ENCODE data around the gene MFF. TPM values are rescaled to one million over a fixed set of nuclear protein-coding genes. Genes with fewer than 3 reads are reported as not detected.
"Not testable (repeated sequence)": the region's sequence is repeated elsewhere in the genome, so short reads cannot be mapped to it uniquely, and the experiment has no call there.

The MFF gene
- total RNA-seq, 1 experiment from 2014 or later: 161 TPM

GRCh38 chr2:227377467-227378351 is 52.7 kb downstream of the MFF start:
- CTCF ChIA-PET: no interaction called here
- H3K27me3 ChIP-seq (replicated peaks; ENCODE audit: control insufficient read depth, insufficient read depth, low read length): no peaks in the 10 kb centered on the region
- peaks cover 16% of the 10 kb centered on the region for H3K4me1 ChIP-seq
- no peak for TF ChIP-seq CTCF (IDR thresholded peaks at IDR 0.05; ENCODE audit: insufficient read depth in 1 of 2, low read depth in 1 of 2, low read length in 1 of 2, severe bottlenecking in 1 of 2, unreplicated experiment in 1 of 2)
- Mint-ChIP-seq H3K27ac (ENCODE audit: unreplicated experiment) (no peak overlapping the region), H3K9me3 (ENCODE audit: unreplicated experiment) (no peaks in the 10 kb centered on the region), H3K27me3 (ENCODE audit: insufficient read depth, unreplicated experiment) (no peaks in the 10 kb centered on the region), H3K36me3 (ENCODE audit: insufficient read depth, unreplicated experiment) (no peaks in the 10 kb centered on the region), H3K4me1 (ENCODE audit: low read depth, unreplicated experiment) (peaks cover 24% of the 10 kb centered on the region), H3K4me3 (ENCODE audit: unreplicated experiment) (no peak overlapping the region)
- DNase-seq: no peak
- no peak overlapping the region for H3K4me3 ChIP-seq (ENCODE audit: low read depth, low read length)
- intact Hi-C loops (cut with micrococcal nuclease; ENCODE audit: unreplicated experiment): loop anchor here (1.0 kb wide), 1 partner anchor 15 kb away; no protein-coding TSS in a partner anchor
- BruUV-seq (replicated peaks): no TSS peak
- no peaks in the 10 kb centered on the region for H3K9me3 ChIP-seq
- POLR2A ChIA-PET: no interaction called here
- no peaks in the 10 kb centered on the region for H3K36me3 ChIP-seq (ENCODE audit: control insufficient read depth, insufficient read depth, low read length)

- Histone ChIP-seq H3K36me3 (ENCODE audit: control insufficient read depth, insufficient read depth, low read length) (no peaks in the 10 kb centered on the region), H3K27me3 (replicated peaks; ENCODE audit: control insufficient read depth, insufficient read depth, low read length) (no peaks in the 10 kb centered on the region), H3K4me1 (peaks cover 16% of the 10 kb centered on the region), H3K4me3 (ENCODE audit: low read depth, low read length) (no peak overlapping the region), H3K9me3 (no peaks in the 10 kb centered on the region)
- Mint-ChIP-seq H3K27me3 (ENCODE audit: insufficient read depth, unreplicated experiment) (no peaks in the 10 kb centered on the region), H3K4me3 (ENCODE audit: unreplicated experiment) (no peak overlapping the region), H3K27ac (ENCODE audit: unreplicated experiment) (no peak overlapping the region), H3K9me3 (ENCODE audit: unreplicated experiment) (no peaks in the 10 kb centered on the region), H3K4me1 (ENCODE audit: low read depth, unreplicated experiment) (peaks cover 24% of the 10 kb centered on the region), H3K36me3 (ENCODE audit: insufficient read depth, unreplicated experiment) (no peaks in the 10 kb centered on the region)
- ChIA-PET POLR2A (no interaction called here), CTCF (interaction anchor here (0.5 kb wide), 1 partner anchor 388 kb away, joined by 4 read pairs; no protein-coding TSS in a partner anchor)
- no TSS peak for BruUV-seq (replicated peaks)
- no peak for TF ChIP-seq CTCF (IDR thresholded peaks at IDR 0.05; ENCODE audit: insufficient read depth in 1 of 2, low read depth in 1 of 2, low read length in 1 of 2, severe bottlenecking in 1 of 2, unreplicated experiment in 1 of 2)
- intact Hi-C loops (cut with micrococcal nuclease; ENCODE audit: unreplicated experiment): no loop called here
- no peak for DNase-seq
These were observed 53.3 kb downstream of the MFF start for GRCh38 chr2:227378371-227378782.

GRCh38 chr2:227379095-227379494 is 54.0 kb downstream of the MFF start, which contains the start of gene TM4SF20:
Gene TM4SF20, minus strand, starts transcription at chr2:227379306. Its CDS starts 38 bp downstream, at chr2:227379268.
- intact Hi-C loops (cut with micrococcal nuclease; ENCODE audit: unreplicated experiment): no loop called here
- POLR2A ChIA-PET: no interaction called here
- no peaks in the 10 kb centered on the region for H3K9me3 ChIP-seq
- no peak within 1 kb of the TSS for H3K4me3 ChIP-seq (ENCODE audit: low read depth, low read length)
- Mint-ChIP-seq H3K27me3 (ENCODE audit: insufficient read depth, unreplicated experiment) (no peaks in the 10 kb centered on the region), H3K36me3 (ENCODE audit: insufficient read depth, unreplicated experiment) (no peaks in the 10 kb centered on the region), H3K4me1 (ENCODE audit: low read depth, unreplicated experiment) (peaks cover 24% of the 10 kb centered on the region), H3K27ac (ENCODE audit: unreplicated experiment) (no peak within 1 kb of the TSS), H3K9me3 (ENCODE audit: unreplicated experiment) (no peaks in the 10 kb centered on the region), H3K4me3 (ENCODE audit: unreplicated experiment) (no peak within 1 kb of the TSS)
- no peak for TF ChIP-seq CTCF (IDR thresholded peaks at IDR 0.05; ENCODE audit: insufficient read depth in 1 of 2, low read depth in 1 of 2, low read length in 1 of 2, severe bottlenecking in 1 of 2, unreplicated experiment in 1 of 2)
- no peaks in the 10 kb centered on the region for H3K27me3 ChIP-seq (replicated peaks; ENCODE audit: control insufficient read depth, insufficient read depth, low read length)
- no peak for DNase-seq
- CTCF ChIA-PET: interaction anchor here (0.5 kb wide), 1 partner anchor 387 kb away, joined by 4 read pairs; no protein-coding TSS in a partner anchor
- peaks cover 17% of the 10 kb centered on the region for H3K4me1 ChIP-seq
- no peaks in the 10 kb centered on the region for H3K36me3 ChIP-seq (ENCODE audit: control insufficient read depth, insufficient read depth, low read length)
- BruUV-seq (replicated peaks): no TSS peak

DNA sequence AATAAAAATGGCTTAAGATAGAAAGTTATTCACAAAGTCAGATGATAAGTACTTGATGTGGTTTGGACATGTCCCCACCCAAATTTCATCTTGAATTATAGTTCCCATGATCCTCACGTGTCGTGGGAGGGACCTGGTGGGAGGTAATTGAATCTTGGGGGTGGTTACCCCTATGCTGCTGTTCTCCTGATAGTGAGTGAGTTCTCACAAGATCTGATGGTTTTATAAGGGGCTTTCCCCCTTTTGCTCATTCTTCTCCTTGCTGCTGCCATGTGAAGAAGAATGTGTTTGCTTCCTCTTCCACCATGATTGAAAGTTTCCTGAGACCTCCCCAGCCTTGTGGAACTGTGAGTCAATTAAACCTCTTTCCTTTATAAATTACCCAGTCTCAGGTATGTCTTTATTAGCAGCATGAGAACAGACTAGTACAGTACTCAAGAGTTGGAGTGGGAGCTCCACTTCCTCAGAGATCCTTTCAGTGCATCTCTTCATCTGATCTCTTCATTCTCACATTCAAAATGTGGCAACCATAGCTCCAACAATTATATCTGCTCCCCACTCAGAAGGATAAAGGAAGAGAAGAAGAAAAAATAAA is 57.3 kb downstream of the MFF start:
- H3K4me1 ChIP-seq: peaks cover 17% of the 10 kb centered on the region
- H3K27me3 ChIP-seq (replicated peaks; ENCODE audit: control insufficient read depth, insufficient read depth, low read length); H3K27ac Mint-ChIP-seq (ENCODE audit: unreplicated experiment); H3K9me3 ChIP-seq; H3K27me3 Mint-ChIP-seq (ENCODE audit: insufficient read depth, unreplicated experiment); H3K36me3 Mint-ChIP-seq (ENCODE audit: insufficient read depth, unreplicated experiment); CTCF ChIA-PET; H3K4me3 ChIP-seq (ENCODE audit: low read depth, low read length); intact Hi-C loops (cut with micrococcal nuclease; ENCODE audit: unreplicated experiment); DNase-seq; H3K9me3 Mint-ChIP-seq (ENCODE audit: unreplicated experiment); H3K36me3 ChIP-seq (ENCODE audit: control insufficient read depth, insufficient read depth, low read length); POLR2A ChIA-PET; BruUV-seq (replicated peaks); H3K4me3 Mint-ChIP-seq (ENCODE audit: unreplicated experiment): not testable (repeated sequence)
- H3K4me1 Mint-ChIP-seq (ENCODE audit: low read depth, unreplicated experiment): peaks cover 16% of the 10 kb centered on the region

All from Caco-2 (cell line).